Astrocyte (in vitro differentiated cells and primary cell): Measurements from ENCODE around the gene PCARE. TPM values are rescaled to one million over a fixed set of nuclear protein-coding genes. Genes with fewer than 3 reads are reported as not detected.
A peak's percentile ranks its signal among the peaks of the same experiment; 100 is the strongest.

Experiments used
- DNase-seq: peaks from one replicate; pipeline ENCODE4 v3.0.0-alpha.2; 2010; ENCODE audit warnings: low read depth
- FAIRE-seq: peaks from 2 replicates; lab custom pipeline; 2011; peaks lifted over from hg19 to GRCh38; lab: Jason Lieb, UNC
- H2AFZ ChIP-seq: 2 replicates; pipeline ENCODE4 v1.6.0; 2012; ENCODE audit warnings: low read depth, low read length, inconsistent platforms
- H3K27ac ChIP-seq: 2 replicates; pipeline ENCODE4 v1.5.1; 2011; ENCODE audit warnings: low read depth, low read length, inconsistent platforms
- H3K27me3 ChIP-seq: 2 replicates; pipeline ENCODE4 v1.6.0; 2011; ENCODE audit warnings: low read length, inconsistent platforms; ENCODE audit not compliant: insufficient read depth
- H3K36me3 ChIP-seq: 2 replicates; pipeline ENCODE4 v1.5.1; 2011; ENCODE audit warnings: low read length, inconsistent platforms; ENCODE audit not compliant: insufficient read depth
- H3K4me1 ChIP-seq: 2 replicates; pipeline ENCODE4 v1.5.1; 2011; ENCODE audit warnings: low read length, inconsistent platforms; ENCODE audit not compliant: insufficient read depth
- H3K4me2 ChIP-seq: 2 replicates; pipeline ENCODE4 v1.6.0; 2012; ENCODE audit warnings: low read length, inconsistent platforms
- H3K4me3 ChIP-seq: 2 replicates; pipeline ENCODE4 v1.5.1; 2011; ENCODE audit warnings: low read depth, mild to moderate bottlenecking, low read length, inconsistent platforms; ENCODE audit not compliant: insufficient read depth
- H3K79me2 ChIP-seq: 2 replicates; pipeline ENCODE4 v1.6.0; 2012; ENCODE audit warnings: mild to moderate bottlenecking, low read length, inconsistent platforms; ENCODE audit not compliant: insufficient read depth
- H3K9ac ChIP-seq: 2 replicates; pipeline ENCODE4 v1.6.0; 2012; ENCODE audit warnings: mild to moderate bottlenecking, low read length, inconsistent platforms
- H3K9me3 ChIP-seq: 2 replicates; pipeline ENCODE4 v1.5.1; 2012; ENCODE audit warnings: low read depth, mild to moderate bottlenecking, low read length, inconsistent platforms; ENCODE audit not compliant: insufficient read depth
- H4K20me1 ChIP-seq: 2 replicates; pipeline ENCODE4 v1.6.0; 2012; ENCODE audit warnings: low read length, inconsistent platforms; ENCODE audit not compliant: insufficient read depth
- H3K27ac Mint-ChIP-seq: one replicate; pipeline ENCODE4 v1.8.0; 2021; ENCODE audit warnings: mild to moderate bottlenecking, mixed read lengths; ENCODE audit not compliant: unreplicated experiment
- H3K27me3 Mint-ChIP-seq: one replicate; pipeline ENCODE4 v1.8.0; 2021; ENCODE audit warnings: low read depth, mixed read lengths; ENCODE audit not compliant: unreplicated experiment
- H3K36me3 Mint-ChIP-seq: one replicate; pipeline ENCODE4 v1.8.0; 2021; ENCODE audit warnings: low read depth, mixed read lengths; ENCODE audit not compliant: unreplicated experiment
- H3K4me1 Mint-ChIP-seq: one replicate; pipeline ENCODE4 v1.8.0; 2021; ENCODE audit warnings: low read depth, mixed read lengths; ENCODE audit not compliant: unreplicated experiment
- H3K4me3 Mint-ChIP-seq: one replicate; pipeline ENCODE4 v1.8.0; 2021; ENCODE audit warnings: mild to moderate bottlenecking, moderate library complexity, mixed read lengths; ENCODE audit not compliant: unreplicated experiment
- H3K9me3 Mint-ChIP-seq: one replicate; pipeline ENCODE4 v1.8.0; 2021; ENCODE audit warnings: mild to moderate bottlenecking, mixed read lengths; ENCODE audit not compliant: unreplicated experiment
- CTCF ChIP-seq: IDR thresholded peaks from 2 replicates; pipeline ENCODE4 v1.5.1; 2011; ENCODE audit warnings: low read depth, mild to moderate bottlenecking, inconsistent platforms, low read length, moderate library complexity; ENCODE audit not compliant: insufficient read depth
- EZH2 ChIP-seq: IDR thresholded peaks from 2 replicates; pipeline ENCODE4 v1.6.1; 2012; ENCODE audit warnings: mild to moderate bottlenecking, low read length, inconsistent platforms; ENCODE audit not compliant: insufficient read depth
- total RNA-seq: library from RNA; stranded (reverse); gene quantifications from 2 replicates; pipeline ENCODE4 v1.2.1, GENCODE V29; 2021

PCARE gene
- total RNA-seq, 1 donor from 2014 or later = not detected

- Mint-ChIP-seq H3K9me3 (no peaks in the 10 kb centered on the region), H3K4me1 (peaks cover 8% of the 10 kb centered on the region), H3K27ac (no peak overlapping the region), H3K36me3 (peaks cover 2% of the 10 kb centered on the region), H3K4me3 (no peak overlapping the region), H3K27me3 (peaks cover 42% of the 10 kb centered on the region)
- H2AFZ ChIP-seq = no peak overlapping the region
- H3K4me3 ChIP-seq = no peak overlapping the region
- no peaks in the 10 kb centered on the region for H3K79me2 ChIP-seq
- no peak overlapping the region for H3K27ac ChIP-seq
- H3K4me2 ChIP-seq = no peak overlapping the region
- no peaks in the 10 kb centered on the region for H3K9me3 ChIP-seq
- no peak overlapping the region for H3K9ac ChIP-seq
- DNase-seq (no peak), FAIRE-seq (no peak)
- TF ChIP-seq EZH2 (no peak), CTCF (no peak)
- no peaks in the 10 kb centered on the region for H3K36me3 ChIP-seq
- no peaks in the 10 kb centered on the region for H4K20me1 ChIP-seq
- no peaks in the 10 kb centered on the region for H3K27me3 ChIP-seq
- no peaks in the 10 kb centered on the region for H3K4me1 ChIP-seq
Measured at GRCh38 chr2:29044459-29044858, 29.9 kb downstream of the PCARE start.

- Histone ChIP-seq H4K20me1 (no peaks in the 10 kb centered on the region), H3K27me3 (no peaks in the 10 kb centered on the region), H3K4me3 (no peak overlapping the region), H3K79me2 (no peaks in the 10 kb centered on the region), H3K36me3 (no peaks in the 10 kb centered on the region), H3K9ac (no peak overlapping the region), H3K27ac (no peak overlapping the region), H3K9me3 (no peaks in the 10 kb centered on the region), H3K4me2 (no peak overlapping the region), H3K4me1 (no peaks in the 10 kb centered on the region), H2AFZ (no peak overlapping the region)
- FAIRE-seq = no peak
- no peak overlapping the region for H3K4me3 Mint-ChIP-seq
- TF ChIP-seq CTCF (no peak), EZH2 (no peak)
- no peak overlapping the region for H3K27ac Mint-ChIP-seq
- peak; percentile 35 for DNase-seq
- peaks cover 44% of the 10 kb centered on the region for H3K27me3 Mint-ChIP-seq
- H3K36me3 Mint-ChIP-seq = peaks cover 2% of the 10 kb centered on the region
- H3K9me3 Mint-ChIP-seq = no peaks in the 10 kb centered on the region
- H3K4me1 Mint-ChIP-seq = peaks cover 8% of the 10 kb centered on the region
Measured at GRCh38 chr2:29042561-29043075, 31.7 kb downstream of the PCARE start.

GRCh38 chr2:29041161-29041660 lies 33.1 kb downstream of the PCARE start:
- no peaks in the 10 kb centered on the region for H3K4me1 ChIP-seq
- peaks cover 2% of the 10 kb centered on the region for H3K36me3 Mint-ChIP-seq
- H3K4me2 ChIP-seq = no peak overlapping the region
- no peaks in the 10 kb centered on the region for H3K27me3 ChIP-seq
- H3K27ac Mint-ChIP-seq = no peak overlapping the region
- H3K4me3 Mint-ChIP-seq = no peak overlapping the region
- H4K20me1 ChIP-seq = no peaks in the 10 kb centered on the region
- no peaks in the 10 kb centered on the region for H3K79me2 ChIP-seq
- no peak overlapping the region for H3K27ac ChIP-seq
- H3K27me3 Mint-ChIP-seq = peaks cover 37% of the 10 kb centered on the region
- no peaks in the 10 kb centered on the region for H3K9me3 ChIP-seq
- H3K4me3 ChIP-seq = no peak overlapping the region
- FAIRE-seq (no peak), DNase-seq (no peak)
- H2AFZ ChIP-seq = no peak overlapping the region
- H3K4me1 Mint-ChIP-seq = peaks cover 8% of the 10 kb centered on the region
- H3K9ac ChIP-seq = no peak overlapping the region
- H3K36me3 ChIP-seq = no peaks in the 10 kb centered on the region
- TF ChIP-seq CTCF (no peak), EZH2 (no peak)
- peaks cover 2% of the 10 kb centered on the region for H3K9me3 Mint-ChIP-seq
